Measurements from ENCODE around the gene GBX1. TPM values are rescaled to one million over a fixed set of nuclear protein-coding genes. Genes with fewer than 3 reads are reported as not detected.

The GBX1 gene
- total RNA-seq, 1 experiment from 2014 or later = not detected

DNA sequence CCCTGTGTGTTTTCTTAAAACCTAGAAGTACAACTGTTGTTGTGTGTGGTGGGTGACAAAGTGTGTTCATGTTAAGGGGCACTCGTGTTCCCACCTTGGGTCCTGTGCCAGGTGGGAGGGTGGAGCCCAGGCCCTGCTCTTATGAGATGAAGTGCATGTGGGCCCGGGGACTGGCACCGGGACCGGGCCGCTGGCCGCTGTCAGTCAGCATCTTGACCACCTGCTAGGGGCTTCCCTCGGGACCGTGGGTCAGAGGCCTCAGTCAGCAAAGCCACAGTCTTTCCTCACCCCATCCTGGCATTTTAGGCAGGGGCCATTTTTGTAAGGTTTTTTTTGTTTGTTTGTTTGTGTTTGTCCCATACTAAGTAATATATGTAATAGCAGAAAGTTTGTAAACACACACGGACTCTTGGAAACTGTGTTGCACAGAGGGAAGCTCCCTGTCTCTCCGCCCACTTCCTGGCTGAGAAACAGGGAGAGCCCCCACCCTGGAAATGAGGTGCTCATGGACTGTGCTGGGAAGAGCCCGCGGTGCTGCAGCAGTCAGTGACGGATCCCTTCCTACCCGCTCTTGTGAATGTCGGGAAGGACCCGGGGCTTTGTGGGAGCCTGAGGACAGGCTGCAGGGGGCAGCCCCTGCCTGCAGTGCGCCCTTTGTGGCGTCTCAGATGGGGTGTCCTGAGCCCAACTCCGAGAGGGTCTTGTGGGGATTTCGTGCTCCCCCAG lies 67.8 kb downstream of the GBX1 start:
- Mint-ChIP-seq H3K27ac (no peak overlapping the region; the same call in 1 of the 2 replicates), H3K36me3 (peaks cover 9% of the 10 kb centered on the region), H3K4me3 (no peak overlapping the region), H3K9me3 (no peaks in the 10 kb centered on the region), H3K27me3 (ENCODE audit: low read depth) (no peaks in the 10 kb centered on the region), H3K4me1 (peaks cover 39% of the 10 kb centered on the region)
- ChIA-PET POLR2A (no interaction called here), CTCF (interaction anchor here (1.2 to 1.3 kb wide), 2 partner anchors 11 to 16 kb away, joined by 3 to 4 read pairs; no protein-coding TSS in a partner anchor)
- no peak for DNase-seq (ENCODE audit: low spot score)
- ATAC-seq = no peak; the same call in 1 of the 2 replicates
- TF ChIP-seq, protein P1, sequence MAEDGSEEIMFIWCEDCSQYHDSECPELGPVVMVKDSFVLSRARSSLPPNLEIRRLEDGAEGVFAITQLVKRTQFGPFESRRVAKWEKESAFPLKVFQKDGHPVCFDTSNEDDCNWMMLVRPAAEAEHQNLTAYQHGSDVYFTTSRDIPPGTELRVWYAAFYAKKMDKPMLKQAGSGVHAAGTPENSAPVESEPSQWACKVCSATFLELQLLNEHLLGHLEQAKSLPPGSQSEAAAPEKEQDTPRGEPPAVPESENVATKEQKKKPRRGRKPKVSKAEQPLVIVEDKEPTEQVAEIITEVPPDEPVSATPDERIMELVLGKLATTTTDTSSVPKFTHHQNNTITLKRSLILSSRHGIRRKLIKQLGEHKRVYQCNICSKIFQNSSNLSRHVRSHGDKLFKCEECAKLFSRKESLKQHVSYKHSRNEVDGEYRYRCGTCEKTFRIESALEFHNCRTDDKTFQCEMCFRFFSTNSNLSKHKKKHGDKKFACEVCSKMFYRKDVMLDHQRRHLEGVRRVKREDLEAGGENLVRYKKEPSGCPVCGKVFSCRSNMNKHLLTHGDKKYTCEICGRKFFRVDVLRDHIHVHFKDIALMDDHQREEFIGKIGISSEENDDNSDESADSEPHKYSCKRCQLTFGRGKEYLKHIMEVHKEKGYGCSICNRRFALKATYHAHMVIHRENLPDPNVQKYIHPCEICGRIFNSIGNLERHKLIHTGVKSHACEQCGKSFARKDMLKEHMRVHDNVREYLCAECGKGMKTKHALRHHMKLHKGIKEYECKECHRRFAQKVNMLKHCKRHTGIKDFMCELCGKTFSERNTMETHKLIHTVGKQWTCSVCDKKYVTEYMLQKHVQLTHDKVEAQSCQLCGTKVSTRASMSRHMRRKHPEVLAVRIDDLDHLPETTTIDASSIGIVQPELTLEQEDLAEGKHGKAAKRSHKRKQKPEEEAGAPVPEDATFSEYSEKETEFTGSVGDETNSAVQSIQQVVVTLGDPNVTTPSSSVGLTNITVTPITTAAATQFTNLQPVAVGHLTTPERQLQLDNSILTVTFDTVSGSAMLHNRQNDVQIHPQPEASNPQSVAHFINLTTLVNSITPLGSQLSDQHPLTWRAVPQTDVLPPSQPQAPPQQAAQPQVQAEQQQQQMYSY (CRISPR knock-in tag; IDR thresholded peaks at IDR 0.05) = no peak
- TF ChIP-seq ETV6 (CRISPR knock-in tag; IDR thresholded peaks at IDR 0.05) (no peak), FOXJ3 (CRISPR knock-in tag; IDR thresholded peaks at IDR 0.05; ENCODE audit: borderline replicate concordance) (no peak), KAT7 (CRISPR knock-in tag; IDR thresholded peaks at IDR 0.05; ENCODE audit: borderline replicate concordance) (no peak), CBFB (CRISPR knock-in tag; IDR thresholded peaks at IDR 0.05; ENCODE audit: low read depth) (no peak)
- TF ChIP-seq, protein P2, sequence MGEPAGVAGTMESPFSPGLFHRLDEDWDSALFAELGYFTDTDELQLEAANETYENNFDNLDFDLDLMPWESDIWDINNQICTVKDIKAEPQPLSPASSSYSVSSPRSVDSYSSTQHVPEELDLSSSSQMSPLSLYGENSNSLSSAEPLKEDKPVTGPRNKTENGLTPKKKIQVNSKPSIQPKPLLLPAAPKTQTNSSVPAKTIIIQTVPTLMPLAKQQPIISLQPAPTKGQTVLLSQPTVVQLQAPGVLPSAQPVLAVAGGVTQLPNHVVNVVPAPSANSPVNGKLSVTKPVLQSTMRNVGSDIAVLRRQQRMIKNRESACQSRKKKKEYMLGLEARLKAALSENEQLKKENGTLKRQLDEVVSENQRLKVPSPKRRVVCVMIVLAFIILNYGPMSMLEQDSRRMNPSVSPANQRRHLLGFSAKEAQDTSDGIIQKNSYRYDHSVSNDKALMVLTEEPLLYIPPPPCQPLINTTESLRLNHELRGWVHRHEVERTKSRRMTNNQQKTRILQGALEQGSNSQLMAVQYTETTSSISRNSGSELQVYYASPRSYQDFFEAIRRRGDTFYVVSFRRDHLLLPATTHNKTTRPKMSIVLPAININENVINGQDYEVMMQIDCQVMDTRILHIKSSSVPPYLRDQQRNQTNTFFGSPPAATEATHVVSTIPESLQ (CRISPR knock-in tag; IDR thresholded peaks at IDR 0.05) = no peak
- TF ChIP-seq, protein P3, sequence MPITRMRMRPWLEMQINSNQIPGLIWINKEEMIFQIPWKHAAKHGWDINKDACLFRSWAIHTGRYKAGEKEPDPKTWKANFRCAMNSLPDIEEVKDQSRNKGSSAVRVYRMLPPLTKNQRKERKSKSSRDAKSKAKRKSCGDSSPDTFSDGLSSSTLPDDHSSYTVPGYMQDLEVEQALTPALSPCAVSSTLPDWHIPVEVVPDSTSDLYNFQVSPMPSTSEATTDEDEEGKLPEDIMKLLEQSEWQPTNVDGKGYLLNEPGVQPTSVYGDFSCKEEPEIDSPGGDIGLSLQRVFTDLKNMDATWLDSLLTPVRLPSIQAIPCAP (CRISPR knock-in tag; IDR thresholded peaks at IDR 0.05) = no peak

Other genes starting within 250 kb of the GBX1 start
- gene KCNH2, start 189.4 kb downstream of the GBX1 start, total RNA-seq (2021) = 13.9 to 16.2 TPM (median 14.6 TPM) in 3 replicates
- gene NOS3, start 176.7 kb downstream of the GBX1 start, total RNA-seq (2021) = 5.7 to 7.0 TPM (median 6.6 TPM) in 3 replicates
- gene ATG9B, start 143.2 kb downstream of the GBX1 start, total RNA-seq (2021) = 2.4 to 3.8 TPM (median 2.4 TPM) in 3 replicates
- 27.9 to 35.9 TPM (median 28.4 TPM) in 3 replicates for gene ABCB8, start 139.2 kb downstream of the GBX1 start, total RNA-seq (2021)
- gene ASIC3, start 119.2 kb downstream of the GBX1 start, total RNA-seq (2021) = 3.4 to 5.5 TPM (median 5.2 TPM) in 3 replicates
- 23.6 to 27.8 TPM (median 24.5 TPM) in 3 replicates for gene CDK5, start 109.8 kb downstream of the GBX1 start, total RNA-seq (2021)
- gene SLC4A2, start 108.1 kb downstream of the GBX1 start, total RNA-seq (2021) = 131 to 164 TPM (median 131 TPM) in 3 replicates
- 62.1 to 70.2 TPM (median 67.7 TPM) in 3 replicates for gene FASTK, start 86.9 kb downstream of the GBX1 start, total RNA-seq (2021)
- gene TMUB1, start 84.2 kb downstream of the GBX1 start, total RNA-seq (2021) = 61.3 to 72.8 TPM (median 62.5 TPM) in 3 replicates
- 107 to 163 TPM (median 113 TPM) in 3 replicates for gene AGAP3, start 81.2 kb downstream of the GBX1 start, total RNA-seq (2021)
- not detected in 3 replicates for gene ASB10, start 19.6 kb upstream of the GBX1 start, total RNA-seq (2021)
- gene H2BK1, start 42.8 kb upstream of the GBX1 start, total RNA-seq (2021) = 0.87 TPM in 1 of 3 replicates, not detected in the others
- 41.3 to 43.7 TPM (median 43.5 TPM) in 3 replicates for gene ABCF2, start 59.5 kb upstream of the GBX1 start, total RNA-seq (2021)
- gene CHPF2, start 64.8 kb upstream of the GBX1 start, total RNA-seq (2021) = 25.0 to 30.7 TPM (median 26.3 TPM) in 3 replicates
- 5.8 to 9.0 TPM (median 5.9 TPM) in 3 replicates for gene SMARCD3, start 81.0 kb upstream of the GBX1 start, total RNA-seq (2021)
- gene NUB1, start 174.1 kb upstream of the GBX1 start, total RNA-seq (2021) = 31.2 to 38.3 TPM (median 33.5 TPM) in 3 replicates
- gene WDR86, start 242.3 kb upstream of the GBX1 start, total RNA-seq (2021) = 24.4 to 32.4 TPM (median 30.7 TPM) in 3 replicates